IPS DF 19.7 (cell line): ENCODE measurements around the gene ATP1A4.
"Not testable (repeated sequence)": the region's sequence is repeated elsewhere in the genome, so short reads cannot be mapped to it uniquely, and the experiment has no call there.

ENCODE experiments used
- DNase-seq: peaks from one replicate; pipeline ENCODE4 v3.0.0-alpha.2; 2013; ENCODE audit warnings: low read depth, low spot score

ATP1A4 gene

GRCh38 chr1:160151303-160151702 lies at the start of gene ATP1A4:
ATP1A4 (plus strand) TSS chr1:160151603; CDS start chr1:160152041, 438 bp downstream.
- no peak for DNase-seq

DNA sequence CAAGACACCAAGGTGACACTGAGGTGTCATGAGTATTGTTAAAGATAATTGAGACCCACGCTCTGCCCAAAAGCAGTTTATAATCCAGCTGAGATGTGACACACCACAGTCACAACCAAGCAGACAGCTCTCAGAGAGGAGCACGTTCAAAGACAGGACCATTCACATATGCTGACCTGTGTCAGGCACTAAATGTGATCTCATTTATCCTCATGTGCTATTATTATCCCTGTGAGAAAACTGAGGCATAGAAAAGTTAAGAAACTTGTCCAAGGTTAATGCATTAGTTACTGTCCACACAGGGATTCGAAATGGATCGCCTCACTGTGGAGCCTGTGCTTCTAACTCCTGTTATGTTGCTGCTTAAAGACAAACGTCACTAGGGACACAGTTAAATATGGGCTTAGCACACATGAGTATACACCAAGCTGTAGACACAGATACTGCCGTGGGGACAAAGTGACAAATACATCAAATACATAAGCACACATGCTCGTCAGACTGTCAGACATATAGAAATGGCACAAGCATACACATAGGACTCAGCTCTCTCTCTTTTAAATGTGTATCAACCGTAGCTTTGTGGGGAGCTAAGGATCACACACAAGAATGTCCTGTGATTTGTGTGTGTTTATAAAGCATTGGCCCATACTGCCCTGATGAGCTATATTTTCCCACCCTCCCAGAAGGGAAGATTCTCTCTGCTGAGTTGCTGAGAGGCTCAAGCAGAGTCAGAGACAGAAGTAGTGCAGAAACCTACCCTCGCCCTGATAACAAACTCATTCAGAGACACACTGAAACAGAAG lies 49.5 kb upstream of the ATP1A4 start:
- DNase-seq = no peak

DNA sequence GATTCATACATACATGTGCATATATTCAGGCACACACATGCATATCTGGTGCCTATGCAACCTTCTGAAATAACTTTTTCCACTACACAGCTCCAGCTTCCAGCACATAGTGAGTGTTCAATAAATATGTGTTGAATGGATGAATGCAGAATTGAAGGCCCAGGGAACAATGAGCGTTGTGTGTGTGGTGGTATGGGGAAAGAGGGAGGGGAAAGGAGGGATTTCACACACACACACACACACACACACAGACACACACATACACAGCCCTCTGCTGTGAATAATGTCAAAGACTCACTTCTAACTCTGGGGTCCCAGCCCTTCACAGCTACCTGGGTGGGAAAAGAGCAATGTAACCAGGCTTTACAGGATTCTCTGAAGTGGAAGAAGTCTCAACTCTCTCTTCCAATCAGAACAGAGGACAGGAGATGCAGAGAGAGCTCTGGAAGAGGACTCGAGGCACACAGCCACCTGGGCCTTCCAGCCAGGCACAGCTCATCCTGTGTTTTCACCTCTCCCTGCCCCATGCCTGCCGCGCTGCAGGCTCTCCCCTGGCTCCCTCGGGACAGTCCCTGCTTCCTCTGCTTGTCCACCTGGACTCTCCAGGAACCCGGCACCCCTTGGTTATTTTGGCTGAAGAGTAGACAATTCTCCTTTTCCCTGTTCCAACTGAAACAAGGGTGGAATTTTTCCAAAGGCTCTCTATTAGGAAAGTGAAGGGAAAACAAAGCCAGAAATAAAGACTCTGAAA lies 47.6 kb upstream of the ATP1A4 start:
- DNase-seq = no peak

GRCh38 chr1:160104486-160104885 lies 46.9 kb upstream of the ATP1A4 start:
- DNase-seq = no peak

DNA sequence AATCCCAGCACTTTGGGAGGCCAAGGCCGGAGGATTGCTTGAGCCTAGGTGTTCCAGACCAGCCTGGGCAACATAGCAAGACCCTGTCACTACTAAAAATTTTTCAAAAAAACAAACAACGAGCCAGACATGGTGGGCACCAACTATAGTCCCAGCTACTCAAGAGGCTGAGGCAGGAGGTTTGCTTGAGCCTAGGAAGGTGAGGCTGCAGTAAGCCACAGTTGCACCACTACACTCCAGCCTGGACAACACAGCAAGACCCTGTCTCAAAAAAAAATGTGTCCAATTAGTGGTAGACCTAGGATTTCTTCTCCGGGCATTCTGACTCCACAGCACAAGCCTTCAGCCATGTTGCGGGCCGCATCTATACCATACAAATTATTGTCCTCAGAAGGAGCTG lies 46.2 kb upstream of the ATP1A4 start:
- no peak for DNase-seq

- no peak for DNase-seq
These were observed 43.9 kb upstream of the ATP1A4 start for GRCh38 chr1:160107512-160107911.

DNA sequence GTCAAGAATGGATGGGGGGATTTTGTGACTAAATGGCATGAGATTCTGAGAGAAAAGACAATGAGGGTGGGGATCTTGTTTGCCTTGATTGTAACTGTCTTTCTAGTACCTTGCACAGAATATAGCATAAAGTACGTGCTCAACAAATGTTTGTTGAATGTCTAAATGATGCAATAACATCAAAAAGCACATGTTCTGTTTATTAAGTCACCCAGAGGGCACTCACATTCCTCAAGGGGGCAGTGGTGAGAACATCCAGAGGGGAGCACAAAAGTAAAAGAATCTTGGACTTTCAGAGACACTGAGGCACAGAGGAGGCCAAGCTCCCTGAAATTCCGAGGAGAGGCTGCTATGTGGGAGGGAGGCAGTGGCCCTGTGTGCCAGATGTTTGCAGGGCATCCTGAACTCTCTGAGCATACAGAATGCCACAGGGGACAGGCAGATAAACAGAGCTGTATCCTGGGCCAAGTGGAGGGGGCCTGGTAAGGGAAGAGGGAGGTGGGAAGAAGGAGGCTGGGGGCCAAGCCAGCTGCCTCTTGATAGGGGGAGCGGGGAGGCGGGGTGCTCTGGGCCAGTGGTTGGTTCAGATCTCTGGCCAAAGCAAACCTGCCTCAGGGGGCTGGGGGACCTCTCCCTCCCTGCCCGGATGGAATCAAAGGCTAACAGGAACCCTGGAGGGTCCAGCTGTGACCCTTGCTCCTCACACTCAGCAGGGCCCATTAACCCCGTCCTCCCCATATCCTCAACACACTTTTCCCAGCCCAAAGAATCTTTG lies 42.3 kb upstream of the ATP1A4 start:
- no peak for DNase-seq

DNA sequence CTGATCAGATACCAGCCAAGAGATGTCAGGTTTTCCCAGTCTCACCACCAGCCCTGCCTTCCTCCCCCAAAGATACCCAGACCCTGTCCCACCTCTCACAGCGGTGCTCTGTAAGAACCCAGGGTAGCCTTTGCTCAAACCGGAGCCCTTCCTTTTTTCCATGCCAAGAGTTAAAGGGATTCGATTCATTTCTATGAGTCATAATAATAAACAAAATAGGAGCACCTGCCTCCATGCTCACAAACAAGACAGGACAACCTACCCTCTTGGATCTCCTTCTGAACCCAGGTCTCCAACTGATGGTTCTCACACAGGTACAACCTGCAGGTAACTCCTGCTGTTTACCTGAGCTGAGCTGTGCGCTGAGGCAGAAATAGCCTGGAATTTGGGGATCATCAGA lies 41.7 kb upstream of the ATP1A4 start:
- DNase-seq = no peak

GRCh38 chr1:160111462-160111861 lies 39.9 kb upstream of the ATP1A4 start:
- not testable (repeated sequence) for DNase-seq

DNA sequence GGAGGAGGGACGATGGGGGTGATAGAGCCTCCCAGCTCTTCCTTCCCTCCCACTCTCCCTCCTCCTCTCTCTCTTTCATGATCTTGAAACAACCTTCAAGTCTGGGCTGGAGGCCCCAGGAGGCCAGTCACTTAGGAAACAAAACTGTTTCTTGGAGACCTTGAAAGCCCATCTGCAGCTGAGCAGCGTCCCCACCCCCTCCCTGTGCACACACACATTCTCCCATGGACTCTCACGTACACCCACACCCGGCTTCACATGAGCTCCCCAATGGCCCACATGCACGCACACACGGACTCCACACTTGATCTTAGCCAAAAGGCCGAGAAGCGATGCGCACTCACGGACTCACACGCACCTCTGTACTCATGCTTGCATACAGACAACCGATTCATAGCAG lies 39.0 kb upstream of the ATP1A4 start:
- no peak for DNase-seq

DNA sequence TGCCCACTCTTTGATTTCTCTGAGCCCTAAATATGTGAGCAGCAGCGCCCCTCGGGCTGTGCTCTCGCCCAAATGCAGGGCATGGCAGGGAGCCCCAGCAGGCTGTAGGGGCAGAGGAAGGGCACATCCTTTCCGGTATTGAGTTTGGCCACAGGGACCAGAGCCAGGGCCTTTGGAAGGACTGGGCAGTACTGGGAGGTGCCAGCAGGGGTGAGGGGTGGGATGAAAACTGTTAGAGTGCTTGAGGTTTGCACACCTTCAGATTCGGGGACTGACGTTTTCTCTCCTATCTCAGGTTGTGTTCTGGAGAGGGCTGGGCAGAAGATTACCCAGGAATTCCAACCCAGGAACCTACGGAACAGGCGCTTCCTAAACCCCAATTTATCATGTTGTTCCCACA lies 38.0 kb upstream of the ATP1A4 start:
- no peak for DNase-seq

DNA sequence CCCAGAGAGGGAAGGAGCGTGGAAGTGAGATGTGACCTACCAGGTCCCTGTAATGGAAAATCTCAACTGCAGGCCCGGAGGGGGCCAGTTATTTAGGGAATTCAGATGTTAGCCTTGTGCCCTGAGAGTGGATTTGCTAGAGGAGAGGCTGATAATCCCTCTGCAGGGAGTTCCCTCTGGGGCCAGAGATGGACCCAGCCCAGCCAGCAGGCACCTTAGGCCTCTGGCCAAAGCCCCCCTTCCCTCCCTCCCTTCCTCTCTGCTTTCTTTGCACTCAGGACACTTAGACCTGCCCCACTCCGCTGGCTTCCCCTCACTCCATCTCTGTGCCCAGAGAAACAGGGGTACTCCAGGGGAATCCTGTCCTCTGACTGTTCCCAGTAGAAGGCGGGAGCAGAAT lies 37.3 kb upstream of the ATP1A4 start:
- DNase-seq = no peak

DNA sequence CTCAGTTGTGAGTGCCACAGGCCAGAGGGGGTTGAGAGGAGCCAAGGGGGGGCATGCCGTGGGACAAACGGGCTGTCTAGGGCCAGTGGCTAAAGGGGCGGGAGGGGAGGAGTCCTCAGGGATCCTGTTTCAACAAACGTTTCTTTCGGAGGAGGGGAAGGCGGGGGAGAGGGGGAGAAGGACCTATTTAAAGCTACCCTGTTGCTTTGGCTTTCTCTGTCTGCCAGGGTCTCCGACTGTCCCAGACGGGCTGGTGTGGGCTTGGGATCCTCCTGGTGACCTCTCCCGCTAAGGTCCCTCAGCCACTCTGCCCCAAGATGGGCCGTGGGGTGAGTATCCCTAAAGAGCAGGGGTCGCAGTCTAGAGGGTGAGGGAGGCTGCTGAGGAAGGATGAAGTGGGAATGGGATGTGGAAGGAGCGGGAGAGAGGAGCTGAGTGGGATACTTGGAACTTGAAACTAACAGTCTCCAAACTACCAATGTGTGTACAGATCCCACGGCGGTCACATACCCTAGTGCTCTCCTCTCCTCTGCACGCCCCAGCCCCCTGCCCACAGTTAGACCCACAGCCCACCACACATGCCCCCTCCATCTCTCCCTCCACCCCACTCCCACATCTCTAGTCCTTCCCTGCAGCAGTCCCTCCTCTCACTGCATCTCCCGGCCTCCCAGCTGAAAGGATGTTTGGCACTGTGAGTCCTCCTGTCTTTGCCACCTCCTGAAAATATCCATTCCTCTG lies 35.7 kb upstream of the ATP1A4 start, which contains the start of gene ATP1A2:
ATP1A2 (plus strand) TSS at position 215 of the 738 bp plus-strand sequence; CDS start at position 318, 103 bp downstream.
- DNase-seq = no peak

GRCh38 chr1:160116283-160117147 lies 34.9 kb upstream of the ATP1A4 start:
- no peak for DNase-seq

GRCh38 chr1:160117300-160117699 lies 34.1 kb upstream of the ATP1A4 start:
- no peak for DNase-seq

- DNase-seq = no peak
These were observed 33.7 kb upstream of the ATP1A4 start for GRCh38 chr1:160117709-160118183.

- DNase-seq = no peak
These were observed 32.5 kb upstream of the ATP1A4 start for GRCh38 chr1:160118928-160119327.

DNA sequence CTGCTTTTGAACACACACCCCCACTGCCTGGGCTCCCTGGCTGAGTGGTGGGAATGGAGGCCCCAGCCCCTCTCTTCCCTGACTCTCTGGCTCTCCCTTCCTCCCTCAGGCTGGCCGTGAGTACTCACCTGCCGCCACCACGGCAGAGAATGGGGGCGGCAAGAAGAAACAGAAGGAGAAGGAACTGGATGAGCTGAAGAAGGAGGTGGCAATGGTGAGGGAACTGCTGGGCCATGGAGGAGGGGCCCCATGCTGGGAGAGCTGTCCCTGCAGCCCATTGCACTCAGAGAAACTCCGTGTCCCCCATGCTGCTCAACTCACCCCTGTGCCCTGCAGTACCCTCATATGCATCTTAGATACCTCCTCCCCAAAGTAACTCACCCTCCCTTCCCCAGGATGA lies 30.6 kb upstream of the ATP1A4 start:
- no peak for DNase-seq

DNA sequence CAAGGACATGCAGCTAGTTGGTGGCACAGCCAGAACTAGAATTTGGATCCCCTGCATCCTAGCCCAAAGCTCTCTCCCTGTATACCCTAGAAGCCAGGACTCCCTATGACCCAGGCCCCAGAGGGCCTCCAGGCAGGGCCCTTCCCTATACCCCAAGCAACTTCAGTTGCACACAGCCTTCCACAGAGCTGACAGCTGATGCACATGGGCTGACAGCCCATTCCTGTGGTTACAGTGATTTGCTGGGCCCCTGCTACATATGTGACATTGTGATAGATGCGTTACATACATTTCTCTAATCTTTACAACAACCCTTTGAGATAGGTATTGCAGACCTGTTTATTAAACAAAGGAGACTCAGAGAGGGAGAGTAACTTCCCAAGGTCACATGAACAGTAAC lies 30.0 kb upstream of the ATP1A4 start:
- no peak for DNase-seq

- DNase-seq = no peak
These were observed 28.4 kb upstream of the ATP1A4 start for GRCh38 chr1:160122978-160123495.
